ENCODE results near the gene PARP16.
"Not testable (repeated sequence)": the region's sequence is repeated elsewhere in the genome, so short reads cannot be mapped to it uniquely, and the experiment has no call there.

Gene PARP16

GRCh38 chr15:65226901-65227300 lies 59.8 kb downstream of the PARP16 start:
- DNase-seq, result not testable (repeated sequence)

DNA sequence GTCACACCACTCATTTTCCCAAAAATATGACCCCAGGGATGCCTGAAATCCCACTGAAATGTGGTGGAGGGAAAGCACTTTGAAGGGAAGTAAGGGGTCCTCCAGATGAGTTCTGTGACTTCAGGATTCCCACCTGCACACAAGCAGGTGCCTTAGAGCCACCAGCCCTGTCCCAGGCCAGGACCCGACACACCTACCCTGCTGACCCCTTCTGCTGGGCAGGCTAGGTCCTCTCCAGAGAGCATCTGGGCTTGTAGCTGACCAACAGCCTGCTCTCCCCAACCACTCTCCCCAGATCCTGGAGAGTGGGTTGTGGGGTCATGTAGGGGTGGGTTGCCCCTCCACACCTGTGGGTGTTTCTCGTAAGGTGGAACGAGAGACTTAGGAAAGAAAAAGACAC lies 60.5 kb downstream of the PARP16 start:
- no peak for DNase-seq

DNA sequence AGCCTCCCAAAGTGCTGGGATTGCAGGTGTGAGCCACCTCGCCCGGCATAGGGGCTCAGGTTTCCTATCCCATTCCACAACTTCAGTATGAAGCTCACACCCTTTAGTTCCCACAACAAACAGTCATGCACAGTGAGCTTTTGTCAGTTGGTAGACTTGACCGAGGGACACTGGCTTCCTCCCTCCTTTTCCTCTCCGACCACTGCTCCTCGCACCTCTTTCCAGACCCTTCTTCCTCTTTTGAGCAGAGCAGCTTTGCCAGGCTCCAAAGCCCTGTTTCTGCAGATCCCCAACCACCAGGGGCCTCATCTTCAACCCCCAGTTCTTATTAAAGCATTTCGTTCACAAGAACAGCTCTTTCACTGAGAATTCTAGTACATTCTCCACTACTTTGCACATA lies 62.7 kb downstream of the PARP16 start:
- no peak for DNase-seq

GRCh38 chr15:65222891-65223290 lies 63.8 kb downstream of the PARP16 start:
- DNase-seq, result no peak

DNA sequence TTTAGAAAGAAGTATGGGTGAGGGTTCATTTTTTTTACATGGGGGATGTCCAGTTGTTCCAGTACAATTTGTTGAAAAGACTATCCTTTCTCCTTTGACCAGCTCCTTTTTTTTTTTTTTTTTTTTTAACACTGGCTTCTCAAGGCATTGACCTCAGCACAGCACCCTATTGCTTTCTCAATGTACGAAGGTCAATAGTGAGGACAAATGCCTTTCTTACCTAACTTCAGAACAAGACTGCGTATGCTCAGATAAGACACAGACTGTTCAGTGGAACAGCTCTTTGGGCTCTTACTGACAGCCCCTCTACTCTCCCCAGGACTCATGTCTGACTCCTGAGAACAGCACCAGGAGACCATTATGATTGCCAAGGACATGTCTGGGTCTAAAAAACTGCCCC lies 65.0 kb downstream of the PARP16 start:
- no peak for DNase-seq

DNA sequence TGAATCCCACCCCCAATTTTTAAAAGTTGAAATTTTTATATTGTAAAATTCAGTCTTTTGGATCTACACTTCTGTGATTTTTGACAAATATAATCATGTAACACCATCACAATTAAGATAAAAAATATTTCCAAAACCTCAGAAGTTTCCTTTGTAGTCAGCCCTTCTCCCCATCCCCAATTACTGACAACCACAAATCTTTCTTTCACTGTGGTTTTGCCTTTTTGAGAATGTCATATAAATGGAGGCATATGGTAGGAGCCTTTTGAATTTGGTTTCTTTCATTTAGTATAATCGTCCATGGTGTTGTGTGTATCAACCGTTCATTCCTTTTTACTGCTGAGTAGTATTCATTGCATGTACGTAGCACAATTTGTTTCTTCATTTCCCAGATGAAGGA lies 67.5 kb downstream of the PARP16 start:
- no peak for DNase-seq

- peak; percentile 17 for DNase-seq
Measured at GRCh38 chr15:65217526-65218482, 68.9 kb downstream of the PARP16 start.

GRCh38 chr15:65215496-65215895 lies 71.2 kb downstream of the PARP16 start:
- DNase-seq, result no peak

DNA sequence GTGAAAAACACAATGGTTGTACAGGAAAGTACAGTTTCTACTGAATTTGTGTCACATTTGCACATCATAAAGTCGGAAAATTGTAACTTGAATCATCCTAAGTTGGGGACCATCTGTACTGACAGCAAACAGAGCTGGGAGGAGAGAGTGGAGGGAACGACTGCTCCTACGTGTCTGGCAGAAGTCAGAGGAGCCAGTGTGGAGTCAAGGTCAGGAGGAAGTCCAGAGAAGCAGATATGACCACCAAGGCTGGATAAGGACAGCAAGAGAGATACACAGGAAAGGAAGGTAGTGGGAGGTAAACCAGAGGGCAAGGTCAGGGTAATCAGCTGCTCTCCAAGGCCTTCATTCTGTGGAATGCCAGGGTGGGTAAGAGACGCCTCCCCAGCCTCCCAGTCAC lies 72.7 kb downstream of the PARP16 start:
- no peak for DNase-seq

DNA sequence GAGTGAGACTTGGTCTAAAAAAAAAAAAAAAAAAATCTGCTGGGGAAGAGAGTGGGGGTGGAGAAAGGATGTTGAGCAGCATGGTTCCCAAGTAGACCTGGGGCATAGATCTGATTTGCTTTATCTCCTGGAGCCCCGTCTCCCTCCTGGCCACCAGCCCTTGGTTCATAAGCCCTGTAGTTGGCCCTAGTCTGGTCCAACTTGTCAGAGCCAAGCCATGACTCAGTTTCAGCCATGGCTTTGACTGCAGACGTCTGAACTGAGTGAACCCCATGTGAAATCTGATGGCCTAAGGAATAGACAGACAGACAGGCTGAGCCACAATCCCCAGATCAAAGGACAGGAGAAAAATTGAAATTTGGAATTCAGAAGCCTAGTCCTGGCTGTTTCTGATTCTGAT lies 73.4 kb downstream of the PARP16 start:
- no peak for DNase-seq

DNA sequence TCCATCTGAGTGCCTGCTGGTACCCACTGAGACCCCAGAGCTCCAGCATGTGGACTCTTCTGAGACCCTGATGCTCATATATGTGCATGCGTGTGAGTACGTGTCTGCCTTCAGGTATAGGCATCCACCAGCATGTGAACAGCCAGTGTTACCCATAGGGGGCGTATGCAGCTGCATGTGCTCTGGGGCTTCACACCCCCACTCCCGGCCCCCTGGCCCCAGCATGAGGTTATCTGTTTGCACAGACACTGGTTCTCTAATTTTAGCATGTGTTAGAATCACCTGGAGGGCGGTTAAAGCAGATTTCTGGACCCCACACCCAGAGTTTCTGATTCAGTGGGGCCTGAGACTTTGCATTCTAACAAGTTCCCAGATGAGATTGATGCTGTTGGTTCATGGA lies 74.6 kb downstream of the PARP16 start:
- peak; percentile 65 for DNase-seq

DNA sequence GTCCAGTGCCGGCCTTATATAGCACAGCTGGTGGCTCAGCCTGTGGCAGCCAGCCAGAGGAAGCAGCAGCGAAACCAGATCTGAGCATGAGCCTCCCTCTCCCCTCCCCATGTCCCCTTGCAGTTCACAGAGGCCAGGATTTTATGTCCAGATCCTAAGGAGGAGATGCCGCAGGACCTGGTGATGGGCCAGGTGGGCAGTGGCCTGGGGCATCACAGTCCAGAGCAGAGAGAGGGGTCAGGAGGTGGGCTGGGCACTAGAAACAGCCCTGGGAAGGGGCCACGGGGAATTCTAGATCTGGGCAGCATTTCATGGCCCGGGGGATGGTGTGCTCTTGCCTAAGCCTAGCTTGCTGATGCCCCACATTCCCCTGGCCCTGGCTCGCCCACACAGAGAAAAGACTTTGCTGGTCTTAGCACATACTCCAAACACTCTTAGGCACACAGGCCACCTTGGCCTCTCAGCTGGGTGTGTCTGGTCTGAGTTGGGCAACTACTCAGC lies 75.2 kb downstream of the PARP16 start:
- no peak for DNase-seq

GRCh38 chr15:65210770-65211481 lies 75.8 kb downstream of the PARP16 start, which contains the start of gene CILP:
Gene CILP, minus strand, starts transcription at chr15:65211473. Its CDS starts 1,718 bp downstream, at chr15:65209755.
- no peak for DNase-seq

GRCh38 chr15:65209701-65210643 lies 76.7 kb downstream of the PARP16 start:
- no peak for DNase-seq

GRCh38 chr15:65208647-65209046 lies 78.0 kb downstream of the PARP16 start:
- DNase-seq, result no peak

Measured in OCI-M1 (cell line).